T-helper 1 cell (primary cell): ENCODE data around the gene GPR3.
"Not testable (repeated sequence)": the region's sequence is repeated elsewhere in the genome, so short reads cannot be mapped to it uniquely, and the experiment has no call there.

Source experiments
- DNase-seq, 5 donors: peaks; one replicate each; pipeline ENCODE4 v3.0.0-alpha.2; 2012 to 2020

The GPR3 gene

DNA sequence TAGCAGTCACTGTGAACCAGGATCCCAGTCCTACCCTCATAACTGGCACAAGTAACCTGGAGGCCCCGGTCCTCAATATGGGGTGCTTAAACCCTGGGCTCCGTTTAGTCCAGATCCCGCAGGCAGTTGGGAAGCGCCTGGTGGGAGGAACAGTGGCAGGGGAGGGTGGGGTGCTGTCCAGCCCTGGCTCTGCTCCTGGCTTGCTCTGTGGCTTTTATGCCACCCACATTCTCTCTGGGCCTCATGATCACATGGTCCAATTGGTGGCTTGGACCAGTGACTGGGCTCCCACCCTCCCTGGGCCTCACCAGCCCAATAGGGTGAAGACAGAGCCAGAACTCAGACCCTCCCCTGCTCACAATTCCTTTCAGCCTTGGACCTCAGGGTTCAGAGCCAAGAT, 12.2 kb upstream of the GPR3 start:
- no peak for DNase-seq

GRCh38 chr1:27380766-27381733, 11.4 kb upstream of the GPR3 start:
- no peak for DNase-seq

DNA sequence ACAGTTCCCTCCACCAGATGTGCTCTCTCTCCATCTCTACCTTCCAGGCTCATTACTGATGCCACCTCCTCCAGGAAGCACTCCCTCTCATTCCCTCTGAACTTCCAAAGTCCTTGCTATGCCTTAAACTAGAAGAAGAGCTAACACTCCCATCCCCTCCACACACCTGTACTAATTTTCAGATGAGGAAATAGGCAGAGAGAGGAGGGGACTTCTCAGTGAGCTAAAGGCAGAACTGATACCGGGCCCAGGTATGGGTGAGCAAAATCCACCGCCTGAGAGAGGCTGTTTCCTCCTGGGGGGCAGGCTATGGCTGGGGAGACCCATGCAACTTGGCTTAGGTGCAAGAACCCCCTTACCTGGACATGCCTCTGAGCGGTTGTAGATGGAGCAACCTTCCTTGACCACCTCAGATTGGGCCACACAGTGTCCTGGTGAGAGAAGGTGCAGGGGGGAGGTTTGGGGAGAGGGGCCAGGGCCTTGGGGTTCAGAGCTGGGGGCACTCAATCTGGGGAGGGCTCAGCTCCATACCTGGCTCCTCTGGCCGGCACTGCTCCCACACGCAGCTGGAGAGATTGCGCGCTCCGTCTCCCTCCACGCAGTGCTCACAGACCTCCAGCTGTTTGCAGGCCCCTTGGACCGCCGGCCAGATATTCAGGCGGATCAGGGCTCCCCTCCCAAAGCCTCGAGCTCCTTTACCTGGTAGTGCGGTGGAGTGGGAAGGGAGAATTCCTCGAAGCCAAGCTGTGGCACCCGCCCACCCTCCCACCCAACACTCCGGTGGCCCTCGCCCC, 10.3 kb upstream of the GPR3 start:
- no peak for DNase-seq

- peak in 3 of 5 donors; percentile 38 to 47 (median 41) for DNase-seq
These were observed 9.3 kb upstream of the GPR3 start, which contains the start of gene CD164L2 for GRCh38 chr1:27383039-27383605. Gene CD164L2 (minus strand): TSS chr1:27383333. CDS start chr1:27383239, 94 bp downstream.

DNA sequence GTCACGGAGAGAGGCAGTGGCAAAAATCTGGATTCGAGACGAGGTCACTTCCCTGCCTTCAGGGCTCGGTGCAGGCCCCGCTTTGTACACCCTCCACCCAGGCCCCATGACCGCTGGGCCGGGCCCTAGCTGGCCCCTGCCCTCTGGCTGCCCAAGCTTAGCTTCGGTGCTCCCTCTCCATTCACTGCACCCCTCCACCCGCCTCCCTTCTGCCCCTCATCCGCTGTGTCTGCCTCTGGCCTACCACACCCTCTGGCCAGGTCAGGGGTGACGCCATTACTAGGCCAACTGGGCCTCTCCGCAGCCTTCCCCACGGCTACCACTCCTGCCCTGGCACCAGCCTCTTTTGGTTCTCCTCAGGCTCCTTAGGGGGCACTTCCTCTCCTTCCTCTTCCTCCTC, 8.8 kb upstream of the GPR3 start:
- DNase-seq = no peak

- not testable (repeated sequence) for DNase-seq
These were observed 7.6 kb upstream of the GPR3 start for GRCh38 chr1:27384797-27385196.

GRCh38 chr1:27388337-27389005, 4.0 kb upstream of the GPR3 start:
- DNase-seq = peak; percentile 48 to 76 (median 62)

- DNase-seq = peak in 2 of 5 donors; percentile 11 to 21
These were observed 819 bp upstream of the GPR3 start for GRCh38 chr1:27391511-27392095.

DNA sequence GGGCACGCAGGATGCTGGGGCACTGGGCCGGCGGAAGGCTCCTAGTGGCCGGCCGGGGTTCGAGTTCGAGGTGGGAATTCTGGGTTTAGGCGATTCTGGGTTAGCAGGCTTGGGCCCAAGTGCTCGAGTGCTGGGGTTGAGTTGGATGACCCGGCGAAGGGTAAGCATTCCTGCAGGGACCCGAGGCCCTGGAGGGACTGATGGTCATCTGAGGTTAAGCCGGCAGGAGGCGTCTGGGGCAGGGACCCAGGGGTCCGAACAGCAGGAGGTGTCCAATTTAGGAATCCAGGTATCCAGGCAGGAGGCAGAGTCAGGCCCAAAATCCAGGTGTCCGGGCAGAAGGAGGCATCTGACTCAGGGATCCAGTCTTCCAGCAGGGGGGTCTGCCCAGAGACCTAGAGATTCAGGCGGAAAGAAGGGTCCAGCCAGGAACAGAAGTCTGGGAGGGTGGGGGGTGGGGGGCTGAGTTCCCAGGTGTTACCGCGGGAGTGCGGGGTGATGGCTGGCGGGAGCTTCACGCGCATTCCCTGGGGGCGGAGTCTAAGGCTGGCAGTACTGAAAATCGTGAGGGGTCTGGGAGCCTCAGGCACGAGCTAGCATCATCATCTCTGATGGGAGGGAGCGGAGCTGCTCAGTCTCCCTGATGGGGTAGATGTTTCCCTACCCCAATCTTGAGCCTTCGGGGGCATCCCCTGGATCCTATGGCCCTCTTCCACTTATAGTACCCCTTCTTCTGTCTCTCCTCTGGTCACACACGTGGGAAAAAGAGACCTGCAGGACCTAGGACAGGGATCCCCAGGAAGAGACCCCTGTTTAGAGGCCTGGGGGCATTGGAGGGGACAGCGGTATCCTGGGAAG, 585 bp downstream of the GPR3 start:
- DNase-seq = no peak

DNA sequence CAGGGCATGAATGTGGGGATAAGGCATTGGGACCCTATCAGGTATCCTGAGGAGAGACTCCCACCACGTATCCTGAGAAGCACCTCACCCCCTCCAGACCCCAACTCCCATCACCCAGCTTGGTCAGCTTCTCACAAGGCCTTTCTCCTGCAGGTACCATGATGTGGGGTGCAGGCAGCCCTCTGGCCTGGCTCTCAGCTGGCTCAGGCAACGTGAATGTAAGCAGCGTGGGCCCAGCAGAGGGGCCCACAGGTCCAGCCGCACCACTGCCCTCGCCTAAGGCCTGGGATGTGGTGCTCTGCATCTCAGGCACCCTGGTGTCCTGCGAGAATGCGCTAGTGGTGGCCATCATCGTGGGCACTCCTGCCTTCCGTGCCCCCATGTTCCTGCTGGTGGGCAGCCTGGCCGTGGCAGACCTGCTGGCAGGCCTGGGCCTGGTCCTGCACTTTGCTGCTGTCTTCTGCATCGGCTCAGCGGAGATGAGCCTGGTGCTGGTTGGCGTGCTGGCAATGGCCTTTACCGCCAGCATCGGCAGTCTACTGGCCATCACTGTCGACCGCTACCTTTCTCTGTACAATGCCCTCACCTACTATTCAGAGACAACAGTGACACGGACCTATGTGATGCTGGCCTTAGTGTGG, 1.3 kb downstream of the GPR3 start:
- DNase-seq = no peak

GRCh38 chr1:27394282-27394658, 1.8 kb downstream of the GPR3 start:
- DNase-seq = no peak

GRCh38 chr1:27394925-27395324, 2.5 kb downstream of the GPR3 start:
- no peak for DNase-seq

- DNase-seq = peak; percentile 58 to 75 (median 71)
These were observed 3.2 kb downstream of the GPR3 start for GRCh38 chr1:27395441-27396195.

GRCh38 chr1:27397110-27397509, 4.7 kb downstream of the GPR3 start:
- DNase-seq = no peak

GRCh38 chr1:27397749-27398148, 5.3 kb downstream of the GPR3 start:
- DNase-seq = no peak

- DNase-seq = no peak
These were observed 6.2 kb downstream of the GPR3 start for GRCh38 chr1:27398405-27399149.

DNA sequence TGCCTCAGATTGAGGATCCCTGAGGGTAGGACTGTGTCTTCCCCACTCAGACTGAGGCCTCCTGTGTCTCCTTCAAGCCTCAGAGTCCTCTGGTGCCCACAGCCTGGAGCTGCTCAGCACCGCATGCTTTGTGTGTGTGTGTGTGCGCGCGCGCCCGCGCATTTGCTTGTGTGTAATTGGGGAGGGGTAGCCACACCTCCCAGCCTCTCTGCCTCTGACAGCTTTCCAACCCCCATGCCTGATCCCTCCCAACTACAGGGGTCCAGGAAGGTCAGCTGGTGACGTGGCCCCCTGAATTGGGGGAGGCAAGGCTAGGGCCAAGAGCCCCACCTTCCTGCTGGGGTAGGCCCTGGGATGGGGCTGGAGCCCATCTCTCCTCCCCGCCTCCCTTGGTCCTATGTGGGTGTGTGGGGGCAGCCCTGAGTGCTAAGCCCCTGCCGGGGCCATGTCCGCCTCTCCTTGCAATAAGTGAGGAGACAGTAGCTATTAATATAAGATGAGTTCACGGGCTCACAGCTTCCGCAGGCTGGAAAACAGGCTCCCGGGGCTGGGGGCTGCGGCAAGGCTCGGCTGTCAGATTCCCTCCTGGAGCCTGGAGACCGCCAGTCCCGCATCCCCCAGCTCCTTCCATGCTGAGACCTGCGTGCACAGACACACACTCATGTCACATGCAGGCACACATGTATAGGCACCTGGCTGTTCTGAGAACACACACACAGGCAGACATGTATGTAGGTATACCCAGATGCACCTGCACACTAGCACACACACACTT, 7.0 kb downstream of the GPR3 start:
- DNase-seq = no peak
